ENCODE results near the gene DMBX1. TPM values are rescaled to one million over a fixed set of nuclear protein-coding genes. Genes with fewer than 3 reads are reported as not detected.
A peak's percentile ranks its signal among the peaks of the same experiment; 100 is the strongest.

The DMBX1 gene
- total and polyA plus RNA-seq, 9 of the 15 experiments (the other 6 are each of a cell fraction or from before 2014, with no cell fraction given), result 0.25 to 4.3 (median 1.0) TPM

DNA sequence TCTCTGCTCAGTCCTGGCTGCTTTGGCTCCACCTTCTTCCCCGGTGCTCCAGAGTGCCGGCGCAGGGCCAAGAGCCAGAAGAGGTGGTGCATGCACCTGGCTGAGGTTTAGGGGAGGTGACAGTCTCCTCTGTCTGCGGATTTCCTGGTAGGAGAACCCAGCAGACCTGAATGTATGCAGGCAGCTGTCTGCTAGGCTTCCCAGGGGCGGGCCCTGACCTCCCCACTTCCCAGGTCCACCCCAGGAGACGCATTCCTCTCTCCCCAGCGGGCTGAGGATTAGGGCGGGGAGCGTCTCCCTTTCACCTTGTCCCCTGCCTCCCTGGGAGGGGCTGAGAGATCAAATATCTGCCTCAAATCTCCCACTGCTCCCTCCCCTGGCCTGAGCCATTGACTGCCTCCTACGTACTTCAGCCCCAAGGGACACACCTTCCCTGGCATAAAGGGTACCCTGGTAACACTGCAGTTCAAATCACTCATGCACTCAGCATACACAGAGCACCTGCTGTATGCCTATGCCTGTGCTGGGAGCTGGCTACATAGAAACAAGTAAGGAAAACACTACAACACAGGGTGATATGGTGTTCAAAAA, 27.5 kb downstream of the DMBX1 start (continued):
- TF ChIP-seq SRSF3 (IDR thresholded peaks at IDR 0.05; ENCODE audit: insufficient read depth, low read length) (no peak), ZNF354B (CRISPR knock-in tag; IDR thresholded peaks at IDR 0.05) (no peak), TOE1 (IDR thresholded peaks at IDR 0.05; ENCODE audit: borderline replicate concordance) (no peak), TOE1 (CRISPR knock-in tag; IDR thresholded peaks at IDR 0.05; ENCODE audit: borderline replicate concordance, low read depth) (no peak), GABPA (tag; conservative IDR thresholded peaks at IDR 0.05; ENCODE audit: low read depth) (no peak), NONO (IDR thresholded peaks at IDR 0.05; ENCODE audit: low read depth in 2 of 2, low read length in 1 of 2) (peak in 1 of 2 experiments; percentile 9; a peak in 1 of 4 replicates), ZFX (CRISPR knock-in tag; IDR thresholded peaks at IDR 0.05) (no peak), MAZ (CRISPR knock-in tag; conservative IDR thresholded peaks at IDR 0.05 in 1 of 2, IDR thresholded peaks at IDR 0.05 in 1 of 2) (peak; percentile 19 to 77; a peak in 2 of 4 replicates)
- TF ChIP-seq, protein P1, sequence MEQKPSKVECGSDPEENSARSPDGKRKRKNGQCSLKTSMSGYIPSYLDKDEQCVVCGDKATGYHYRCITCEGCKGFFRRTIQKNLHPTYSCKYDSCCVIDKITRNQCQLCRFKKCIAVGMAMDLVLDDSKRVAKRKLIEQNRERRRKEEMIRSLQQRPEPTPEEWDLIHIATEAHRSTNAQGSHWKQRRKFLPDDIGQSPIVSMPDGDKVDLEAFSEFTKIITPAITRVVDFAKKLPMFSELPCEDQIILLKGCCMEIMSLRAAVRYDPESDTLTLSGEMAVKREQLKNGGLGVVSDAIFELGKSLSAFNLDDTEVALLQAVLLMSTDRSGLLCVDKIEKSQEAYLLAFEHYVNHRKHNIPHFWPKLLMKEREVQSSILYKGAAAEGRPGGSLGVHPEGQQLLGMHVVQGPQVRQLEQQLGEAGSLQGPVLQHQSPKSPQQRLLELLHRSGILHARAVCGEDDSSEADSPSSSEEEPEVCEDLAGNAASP (IDR thresholded peaks at IDR 0.05), result no peak
